Left colon (tissue), 2 donors: ENCODE measurements around the gene TBC1D24. TPM values are rescaled to one million over a fixed set of nuclear protein-coding genes. Genes with fewer than 3 reads are reported as not detected.
A peak's percentile ranks its signal among the peaks of the same experiment; 100 is the strongest.

Source experiments
- ATAC-seq: fragments of 200-7000 bp; cut with Tn5 transposase; one replicate; pipeline ENCODE4 v1.9.1; 2020; ENCODE audit warnings: mild to moderate bottlenecking, moderate library complexity
- DNase-seq, 2 donors: peaks; one replicate each; pipeline ENCODE4 v3.0.0-alpha.2; 2020
- intact Hi-C, 2 donors: fragments of 100-400 bp; cut with DNase I in 1 of 2; cut with micrococcal nuclease in 1 of 2; formaldehyde crosslinking; loops; one replicate each; pipeline versions ENCODE4 v1.11.2 to v1.14.0; 2022; cut with DNase I, micrococcal nuclease
- total RNA-seq, 2 donors: library from RNA; stranded (reverse); fragmentation: NEBNext Ultra II Directional; extraction: Animal tissue kit (Norgen Biotek cat#: 25700); gene quantifications; one replicate each; pipeline ENCODE4 v1.2.1, GENCODE V29; 2021
- donor health status: DM: no; HTN: no; CAD: no.
- donor health status: DM: yes; HTN: yes; CAD: no.

The TBC1D24 gene
- total RNA-seq, 2 donors from 2014 or later, result 8.9 to 11.1 TPM

- DNase-seq (peak in 1 of 2 donors; percentile 28), ATAC-seq (no peak)
- intact Hi-C loops, result no loop called here
Observed at GRCh38 chr16:2518823-2519710, 44.1 kb downstream of the TBC1D24 start.

- intact Hi-C loops, result no loop called here
- peak in 1 of 2 donors; percentile 48 for DNase-seq
Observed at GRCh38 chr16:2519711-2520080, 44.8 kb downstream of the TBC1D24 start.

GRCh38 chr16:2520097-2520783, 45.3 kb downstream of the TBC1D24 start, which contains the start of gene AMDHD2:
TSS of gene AMDHD2 (plus strand) at chr16:2520371. CDS start at chr16:2520459, 88 bp downstream.
- intact Hi-C loops, result no loop called here

More at GRCh38 chr16:2519711-2520080, 44.8 kb downstream of the TBC1D24 start:
- no peak for ATAC-seq

GRCh38 chr16:2520784-2521531, 46.0 kb downstream of the TBC1D24 start:
- intact Hi-C loops, result no loop called here
- ATAC-seq (peak; percentile 7), DNase-seq (peak in 1 of 2 donors; percentile 62)

More at GRCh38 chr16:2520097-2520783, 45.3 kb downstream of the TBC1D24 start, which contains the start of gene AMDHD2:
- peak; percentile 91 to 95 for DNase-seq
- ATAC-seq, result peak; percentile 76

- ATAC-seq (peak; percentile 52), DNase-seq (peak in 1 of 2 donors; percentile 32)
- intact Hi-C loops, result no loop called here
Observed at GRCh38 chr16:2523801-2524231, 48.9 kb downstream of the TBC1D24 start.

GRCh38 chr16:2524339-2524938, 49.5 kb downstream of the TBC1D24 start:
- intact Hi-C loops, result no loop called here
- peak in 1 of 2 donors; percentile 13 for DNase-seq
- ATAC-seq, result peak; percentile 35

GRCh38 chr16:2526135-2526534, 51.2 kb downstream of the TBC1D24 start:
- DNase-seq (no peak), ATAC-seq (no peak)
- intact Hi-C loops, result no loop called here

- peak in 1 of 2 donors; percentile 4 for DNase-seq
- intact Hi-C loops, result no loop called here
- ATAC-seq, result no peak
Observed at GRCh38 chr16:2527071-2527783, 52.3 kb downstream of the TBC1D24 start.

GRCh38 chr16:2527784-2528100, 52.8 kb downstream of the TBC1D24 start:
- DNase-seq (peak in 1 of 2 donors; percentile 6), ATAC-seq (no peak)
- intact Hi-C loops, result no loop called here

GRCh38 chr16:2528161-2529060, 53.5 kb downstream of the TBC1D24 start:
- DNase-seq (peak in 1 of 2 donors; percentile 7), ATAC-seq (no peak)
- intact Hi-C loops, result no loop called here

- no peak for ATAC-seq
- DNase-seq, result peak in 1 of 2 donors; percentile 16
- intact Hi-C loops, result no loop called here
Observed at GRCh38 chr16:2529061-2529931, 54.4 kb downstream of the TBC1D24 start.

GRCh38 chr16:2529961-2530628, 55.2 kb downstream of the TBC1D24 start:
- intact Hi-C loops, result no loop called here
- DNase-seq (peak in 1 of 2 donors; percentile 23), ATAC-seq (no peak)

- intact Hi-C loops, result no loop called here
- DNase-seq (peak in 1 of 2 donors; percentile 19), ATAC-seq (no peak)
Observed at GRCh38 chr16:2530629-2531318, 55.8 kb downstream of the TBC1D24 start.

GRCh38 chr16:2531371-2531695, 56.4 kb downstream of the TBC1D24 start, which contains the start of gene CEMP1:
TSS of gene CEMP1 (minus strand) at chr16:2531408. CDS start at chr16:2531073, 335 bp downstream.
- intact Hi-C loops, result no loop called here
- ATAC-seq, result peak; percentile 2

More at GRCh38 chr16:2531371-2531695, 56.4 kb downstream of the TBC1D24 start, which contains the start of gene CEMP1:
- no peak for DNase-seq
